HG03196 (cell line): ENCODE results near the gene DARS1.
A peak's percentile ranks its signal among the peaks of the same experiment; 100 is the strongest.

Experiments
- ATAC-seq: cut with Tn5 transposase; IDR thresholded peaks from one replicate; pipeline ENCODE4 v1.9.1; 2021; ENCODE audit not compliant: unreplicated experiment

The DARS1 gene

DNA sequence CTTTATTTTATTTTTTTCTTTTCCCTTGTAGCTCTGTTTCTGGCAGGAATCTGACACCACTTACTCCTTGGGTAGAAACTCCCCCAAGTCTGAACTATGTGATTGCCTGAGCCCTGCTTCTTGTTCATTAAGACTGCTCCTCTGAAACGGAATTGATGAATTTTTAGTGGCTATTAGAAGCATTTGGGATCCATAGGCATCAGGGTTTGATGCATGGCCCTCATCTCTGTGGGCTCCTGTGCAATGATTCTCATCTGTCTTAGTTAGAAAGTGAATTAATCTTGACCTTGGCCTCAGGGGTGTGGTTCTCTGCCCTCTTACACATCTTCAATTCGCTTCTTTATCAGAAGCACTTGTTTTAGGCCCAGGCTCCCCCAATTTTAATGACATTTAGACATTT, 31.0 kb upstream of the DARS1 start:
- ATAC-seq = no peak

DNA sequence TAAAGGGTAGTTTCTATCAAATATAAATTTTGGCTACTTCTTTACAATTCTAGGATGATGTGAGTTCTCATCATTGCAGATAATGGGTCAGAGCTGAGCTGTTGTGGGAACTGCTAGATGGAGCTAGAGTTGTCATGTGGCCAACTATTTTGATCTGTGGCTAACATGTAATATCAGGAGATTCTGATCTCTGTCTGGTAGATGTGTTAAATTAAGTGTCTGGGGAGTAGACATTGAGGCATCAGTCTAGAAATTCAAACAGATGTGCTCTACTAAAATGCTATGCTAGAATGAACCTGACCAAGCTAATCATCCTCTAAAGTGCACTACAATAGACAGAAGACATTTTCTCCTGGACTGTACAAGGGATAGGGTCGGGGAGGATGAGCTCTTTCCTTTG, 30.3 kb upstream of the DARS1 start:
- ATAC-seq = no peak

- no peak for ATAC-seq
Measured at GRCh38 chr2:136014411-136014810, 29.0 kb upstream of the DARS1 start.

DNA sequence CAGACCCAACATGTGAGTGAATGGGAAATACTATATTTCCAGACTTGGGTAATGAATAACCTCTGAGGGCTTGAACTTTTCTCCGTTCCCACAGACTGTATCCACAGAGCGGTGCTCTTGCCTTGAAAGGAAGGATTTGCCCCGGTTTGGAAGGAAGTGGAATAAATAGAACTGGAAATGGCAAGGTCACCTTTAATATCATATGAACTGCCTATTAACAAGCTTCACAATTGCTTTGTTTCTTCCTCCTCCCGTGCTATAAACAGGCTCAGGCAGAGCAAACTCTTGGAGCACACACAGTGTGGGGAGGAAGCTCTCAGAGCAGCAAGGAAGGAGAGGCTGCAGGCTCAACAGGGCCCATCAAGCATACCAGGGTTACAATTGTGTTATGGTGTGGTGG, 28.5 kb upstream of the DARS1 start:
- ATAC-seq = no peak

DNA sequence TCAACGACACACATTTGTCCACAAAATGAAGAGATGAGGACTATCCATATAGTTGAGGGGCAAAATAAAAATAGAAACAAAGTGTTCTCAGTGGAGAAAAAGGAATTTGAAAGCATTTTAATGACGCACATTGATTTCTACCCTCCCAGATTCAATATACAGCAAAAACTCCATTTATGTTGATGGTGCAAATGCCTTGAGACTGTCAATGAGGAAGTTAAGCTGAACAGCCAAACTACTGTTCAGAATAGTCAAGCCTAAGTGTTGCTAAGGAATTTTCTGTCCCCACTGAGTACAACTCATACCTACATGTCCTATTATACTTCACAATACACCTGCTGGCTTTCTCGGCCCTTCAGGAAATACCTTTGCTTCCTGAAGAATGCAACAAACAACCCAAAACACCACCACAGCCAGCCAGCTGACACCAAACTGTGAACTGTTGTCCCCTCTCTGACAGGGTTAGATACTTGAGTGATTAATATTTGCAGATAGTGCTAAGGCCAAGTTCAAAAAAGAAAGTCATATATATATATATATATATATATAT, 27.8 kb upstream of the DARS1 start:
- no peak for ATAC-seq

DNA sequence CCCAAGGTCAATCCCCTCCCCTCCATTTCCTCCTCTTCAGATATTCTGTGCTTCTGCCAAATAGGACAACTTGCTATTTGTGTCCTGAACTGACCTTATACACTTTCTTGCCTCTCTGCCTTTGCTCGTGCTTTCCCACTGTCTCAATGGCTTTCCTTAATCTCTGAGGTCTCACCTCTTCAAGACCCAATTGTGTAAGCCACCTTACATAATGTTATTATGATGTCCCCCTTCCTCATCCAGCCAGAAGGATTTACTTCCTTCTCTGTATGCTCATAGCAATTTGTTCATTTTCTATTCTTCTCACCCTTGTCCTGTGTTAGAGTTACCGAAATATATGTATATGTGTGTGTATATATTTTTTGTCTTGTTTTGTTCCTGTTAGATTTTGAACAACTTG, 26.9 kb upstream of the DARS1 start:
- ATAC-seq = no peak

DNA sequence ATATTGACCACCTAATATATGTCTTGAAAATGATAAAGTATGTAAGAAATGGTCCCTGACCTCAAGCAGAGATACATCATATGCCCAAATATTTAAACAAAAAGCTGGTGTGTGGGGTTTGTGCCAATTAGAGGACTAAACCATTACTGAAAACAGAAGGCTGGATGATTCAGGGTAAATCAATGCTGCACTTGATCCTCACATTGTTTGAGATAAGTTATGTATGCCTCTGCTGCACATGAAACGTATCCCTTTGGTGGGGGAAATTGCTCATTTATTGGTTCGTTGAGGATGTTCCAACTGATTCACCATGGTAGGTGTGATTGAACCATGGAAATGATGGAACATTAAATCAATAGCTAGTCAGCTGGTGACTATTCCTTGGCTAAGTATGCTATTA, 24.7 kb upstream of the DARS1 start:
- ATAC-seq = no peak

GRCh38 chr2:136008205-136008865, 22.9 kb upstream of the DARS1 start:
- peak; percentile 52 for ATAC-seq

DNA sequence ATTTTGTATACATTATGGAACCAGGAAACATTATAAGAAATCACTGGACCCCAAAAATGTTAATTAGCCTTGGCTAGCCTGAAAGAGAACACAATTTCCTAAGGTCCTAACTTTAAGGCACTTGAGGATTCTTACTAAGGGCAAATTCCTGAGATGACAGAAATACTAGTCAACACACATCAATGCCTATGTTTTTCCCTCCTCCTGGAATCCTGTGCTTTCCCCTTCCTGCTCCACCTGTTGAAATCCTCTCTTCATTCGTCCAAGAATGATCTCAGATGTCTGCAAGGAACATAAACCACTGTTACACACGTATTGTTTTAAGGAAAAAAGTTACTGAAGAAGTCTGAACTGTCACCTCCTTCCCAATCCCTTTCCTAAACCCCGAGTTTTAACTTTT, 21.2 kb upstream of the DARS1 start:
- no peak for ATAC-seq

- ATAC-seq = peak; percentile 30
Measured at GRCh38 chr2:136005462-136006196, 20.2 kb upstream of the DARS1 start.

GRCh38 chr2:136004965-136005364, 19.5 kb upstream of the DARS1 start:
- no peak for ATAC-seq

GRCh38 chr2:136001131-136001530, 15.7 kb upstream of the DARS1 start:
- no peak for ATAC-seq

- ATAC-seq = no peak
Measured at GRCh38 chr2:136000502-136000901, 15.1 kb upstream of the DARS1 start.

GRCh38 chr2:135999899-136000298, 14.5 kb upstream of the DARS1 start:
- ATAC-seq = no peak

DNA sequence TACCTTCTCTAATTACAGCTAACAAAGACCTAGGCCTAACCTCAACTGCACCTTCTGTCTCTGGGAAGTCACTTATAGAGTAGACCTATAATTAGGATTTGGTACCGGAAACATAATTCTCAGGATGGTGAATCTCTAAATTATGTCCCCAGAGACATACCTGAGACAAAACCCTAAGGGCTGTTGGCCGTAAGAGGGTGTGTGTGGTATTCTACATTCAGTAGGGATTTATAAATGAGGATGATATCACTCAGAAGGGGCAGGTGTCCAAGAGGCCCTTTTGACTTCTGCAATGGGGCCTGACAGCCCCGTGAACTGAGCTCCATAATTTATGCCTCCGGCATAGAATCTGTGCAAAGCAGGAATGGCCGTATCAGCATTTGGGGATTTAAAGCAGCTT, 13.5 kb upstream of the DARS1 start:
- ATAC-seq = no peak

DNA sequence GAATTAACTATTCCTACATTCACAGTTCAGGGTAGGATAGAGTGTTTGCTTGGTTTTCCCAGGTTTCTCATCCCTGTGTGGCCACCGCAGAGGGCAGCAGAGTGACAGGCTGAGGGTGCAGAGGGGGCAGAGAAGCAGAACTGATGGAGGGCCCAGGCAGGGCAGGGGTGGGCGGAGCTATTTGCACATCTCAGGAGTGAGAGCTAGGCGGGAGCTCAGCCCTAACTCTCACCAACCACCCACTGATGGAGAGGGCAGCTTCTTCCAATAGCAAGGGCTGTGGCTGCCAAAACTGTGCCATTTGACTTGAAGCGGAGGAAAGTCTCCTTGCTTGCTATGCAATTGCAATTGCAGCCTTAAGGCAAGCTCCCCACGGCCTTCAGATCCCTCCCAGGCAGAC, 12.0 kb upstream of the DARS1 start:
- peak; percentile 58 for ATAC-seq

DNA sequence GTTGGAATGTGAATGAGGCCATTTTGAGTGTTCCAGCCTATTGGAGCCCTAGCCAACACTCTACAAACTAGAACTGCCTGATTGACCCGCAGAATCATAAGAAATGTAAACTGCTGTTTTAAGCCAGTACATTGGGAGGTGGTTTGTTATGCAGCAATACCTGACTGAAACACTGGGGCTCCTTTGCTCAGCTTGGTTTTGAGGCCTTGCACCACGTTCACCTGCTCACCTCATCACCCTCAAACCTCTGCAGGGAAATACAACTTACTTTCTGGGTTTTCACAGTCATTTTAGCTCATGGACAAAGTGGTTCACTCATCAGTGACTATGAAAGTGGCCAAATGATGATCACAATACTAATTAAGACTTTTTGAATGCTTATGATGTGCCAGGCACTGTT, 10.9 kb upstream of the DARS1 start:
- no peak for ATAC-seq

GRCh38 chr2:135994281-135994680, 8.9 kb upstream of the DARS1 start:
- no peak for ATAC-seq

DNA sequence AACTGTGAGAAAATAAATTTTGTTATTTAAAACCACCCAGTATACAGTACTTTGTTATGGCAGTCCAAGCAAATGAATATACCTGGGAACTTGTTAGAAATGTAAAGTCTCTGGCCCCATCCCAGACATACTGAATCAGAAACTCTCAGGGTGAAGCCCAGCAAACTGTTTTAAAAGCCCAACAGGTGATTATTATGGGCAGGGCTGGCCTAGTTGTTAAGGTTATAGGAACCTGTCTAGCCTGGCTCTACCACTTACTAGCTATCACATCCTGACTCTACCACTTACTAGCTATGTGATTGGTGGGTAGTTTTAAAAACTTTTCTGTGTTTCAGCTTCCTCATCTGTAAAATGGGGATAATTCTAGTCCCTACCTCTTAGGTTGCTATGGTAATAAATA, 8.0 kb upstream of the DARS1 start:
- no peak for ATAC-seq

DNA sequence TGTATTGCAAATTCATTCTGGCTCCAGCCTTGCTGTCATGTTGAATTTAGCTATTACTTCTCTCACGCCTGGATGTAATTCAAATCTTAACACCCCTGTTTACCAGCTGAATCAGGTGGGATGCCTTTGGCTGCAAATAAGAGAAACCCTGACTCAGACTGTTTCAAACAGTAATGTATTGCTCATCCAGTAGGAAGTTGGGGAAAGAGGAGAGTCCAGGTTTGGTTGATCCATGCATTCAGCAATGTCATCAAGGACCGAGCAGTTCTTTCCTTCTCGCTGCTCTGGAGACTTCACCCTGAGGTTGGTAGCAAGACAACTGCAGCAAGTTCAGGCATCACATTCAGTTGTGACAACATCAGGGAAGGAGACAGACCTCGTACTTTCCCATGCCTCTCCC, 6.4 kb upstream of the DARS1 start:
- ATAC-seq = no peak

- no peak for ATAC-seq
Measured at GRCh38 chr2:135987441-135987840, 2.0 kb upstream of the DARS1 start.

DNA sequence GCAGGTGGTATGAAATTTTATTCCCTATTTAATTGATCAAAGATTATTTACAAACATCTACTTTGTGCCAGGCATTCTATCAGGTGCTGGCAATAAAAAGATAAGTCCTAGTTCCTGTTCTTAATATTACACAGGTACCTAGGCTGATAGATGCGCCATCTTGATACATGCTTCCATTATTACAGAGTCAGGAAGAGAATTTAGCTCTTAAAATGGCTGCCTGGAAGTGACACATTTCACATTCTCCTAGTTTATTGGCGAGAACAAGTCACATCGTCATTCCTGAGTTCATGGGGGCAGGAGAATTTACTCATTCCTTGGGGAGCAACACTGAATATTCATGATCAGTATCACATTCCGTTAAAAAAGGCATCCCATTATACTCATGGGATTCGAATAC, 1.1 kb upstream of the DARS1 start:
- ATAC-seq = no peak
